Thyroid gland (tissue), 4 donors: Measurements from ENCODE around the gene WDR91. TPM values are rescaled to one million over a fixed set of nuclear protein-coding genes. Genes with fewer than 3 reads are reported as not detected.
"Not testable (repeated sequence)": the region's sequence is repeated elsewhere in the genome, so short reads cannot be mapped to it uniquely, and the experiment has no call there.

Source experiments
- DNase-seq, 2 donors: peaks; one replicate each; pipeline ENCODE4 v3.0.0-alpha.2; 2019
- H3K27ac ChIP-seq, 3 donors: fragments of 200-600 bp; sonication (generic); 1 replicate in 2 of 3; 2 replicates in 1 of 3; pipeline ENCODE4 v1.5.1; 2016 to 2019; ENCODE audit warnings: mild to moderate bottlenecking in 1 of 3, moderate library complexity in 1 of 3
- H3K27me3 ChIP-seq: fragments of 200-600 bp; sonication (generic); one replicate; pipeline ENCODE4 v1.5.1; 2019
- H3K36me3 ChIP-seq, 2 donors: fragments of 200-600 bp; sonication (generic); one replicate each; pipeline ENCODE4 v1.5.1; 2016 to 2019
- H3K4me1 ChIP-seq, 2 donors: fragments of 200-600 bp; sonication (generic); one replicate each; pipeline ENCODE4 v1.5.1; 2017 to 2019
- H3K4me3 ChIP-seq, 3 donors: fragments of 200-600 bp; sonication (generic); replicated peaks in 1 of 3; 1 replicate in 2 of 3; 2 replicates in 1 of 3; pipeline ENCODE4 v1.5.1; 2016; ENCODE audit warnings: mild to moderate bottlenecking in 1 of 3
- H3K9me3 ChIP-seq: fragments of 200-600 bp; sonication (generic); one replicate; pipeline ENCODE4 v1.5.1; 2017
- POLR2A ChIP-seq, 2 donors: fragments of 450-650 bp; IDR thresholded peaks; one replicate each; pipeline ENCODE4 v1.6.1; 2017; ENCODE audit warnings: antibody characterized with exemption in 2 of 2, mild to moderate bottlenecking in 2 of 2, moderate library complexity in 1 of 2
- WGBS, 2 donors: methylation state at CpG; one replicate each; pipeline ENCODE4 v1.1.5; 2017; 5-methylcytosine and 5-hydroxymethylcytosine counted together
- intact Hi-C: fragments of 100-400 bp; cut with DNase I; formaldehyde crosslinking; loops from one replicate; pipeline ENCODE4 v1.15.1; 2023
- total RNA-seq, 4 donors: library from RNA; depleted of rRNA; stranded (reverse); fragments of >200 nt; gene quantifications; one replicate each; pipeline ENCODE4 v1.2.3, GENCODE V29; 2016
- TF ChIP-seq, protein P1 (sequence below), 6 experiments: fragments of 200-600 bp in 3 of 6; fragments of 450-650 bp in 3 of 6; sonication (generic) in 3 of 6; IDR thresholded peaks; one replicate each; pipeline ENCODE4 v1.5.1; 2016 to 2019; ENCODE audit warnings: antibody characterized with exemption in 6 of 6, mild to moderate bottlenecking in 2 of 6, inconsistent platforms in 1 of 6, moderate library complexity in 1 of 6

The WDR91 gene
- total RNA-seq, 4 donors from 2014 or later: 8.4 to 34.4 (median 9.1) TPM

DNA sequence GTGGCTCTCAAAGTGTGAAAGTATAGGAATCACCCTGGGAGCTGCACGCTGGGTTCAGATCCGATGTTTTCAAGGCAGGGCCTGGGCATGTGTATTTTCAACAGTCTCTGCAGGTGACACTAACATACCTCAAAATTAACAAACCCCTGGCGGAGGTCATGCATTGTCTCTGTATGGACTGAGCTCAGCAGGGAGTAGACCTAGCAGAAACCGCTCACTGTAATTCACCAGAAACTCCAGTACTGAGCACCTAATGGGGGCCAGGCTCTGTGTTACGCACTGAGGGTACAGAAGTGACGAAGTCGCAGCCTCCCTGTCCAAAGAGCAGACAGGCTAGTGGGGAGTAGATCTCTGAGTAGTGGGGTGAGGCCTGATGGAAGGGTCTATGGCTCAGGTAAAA is 27.9 kb upstream of the WDR91 start:
- H3K4me3 ChIP-seq: no peak overlapping the region
- no peak overlapping the region for H3K27ac ChIP-seq
- no peak for TF ChIP-seq POLR2A (IDR thresholded peaks at IDR 0.05)
- TF ChIP-seq, protein P1, sequence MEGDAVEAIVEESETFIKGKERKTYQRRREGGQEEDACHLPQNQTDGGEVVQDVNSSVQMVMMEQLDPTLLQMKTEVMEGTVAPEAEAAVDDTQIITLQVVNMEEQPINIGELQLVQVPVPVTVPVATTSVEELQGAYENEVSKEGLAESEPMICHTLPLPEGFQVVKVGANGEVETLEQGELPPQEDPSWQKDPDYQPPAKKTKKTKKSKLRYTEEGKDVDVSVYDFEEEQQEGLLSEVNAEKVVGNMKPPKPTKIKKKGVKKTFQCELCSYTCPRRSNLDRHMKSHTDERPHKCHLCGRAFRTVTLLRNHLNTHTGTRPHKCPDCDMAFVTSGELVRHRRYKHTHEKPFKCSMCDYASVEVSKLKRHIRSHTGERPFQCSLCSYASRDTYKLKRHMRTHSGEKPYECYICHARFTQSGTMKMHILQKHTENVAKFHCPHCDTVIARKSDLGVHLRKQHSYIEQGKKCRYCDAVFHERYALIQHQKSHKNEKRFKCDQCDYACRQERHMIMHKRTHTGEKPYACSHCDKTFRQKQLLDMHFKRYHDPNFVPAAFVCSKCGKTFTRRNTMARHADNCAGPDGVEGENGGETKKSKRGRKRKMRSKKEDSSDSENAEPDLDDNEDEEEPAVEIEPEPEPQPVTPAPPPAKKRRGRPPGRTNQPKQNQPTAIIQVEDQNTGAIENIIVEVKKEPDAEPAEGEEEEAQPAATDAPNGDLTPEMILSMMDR (IDR thresholded peaks at IDR 0.05): no peak
- no peaks in the 10 kb centered on the region for H3K9me3 ChIP-seq
- H3K4me1 ChIP-seq: no peaks in the 10 kb centered on the region
- intact Hi-C loops: no loop called here
- H3K36me3 ChIP-seq: no peaks in the 10 kb centered on the region
- no peak for DNase-seq
- WGBS, 2 donors: 91 to 95% methylated on average over 7 of the region's 7 CpGs
- H3K27me3 ChIP-seq: no peaks in the 10 kb centered on the region

DNA sequence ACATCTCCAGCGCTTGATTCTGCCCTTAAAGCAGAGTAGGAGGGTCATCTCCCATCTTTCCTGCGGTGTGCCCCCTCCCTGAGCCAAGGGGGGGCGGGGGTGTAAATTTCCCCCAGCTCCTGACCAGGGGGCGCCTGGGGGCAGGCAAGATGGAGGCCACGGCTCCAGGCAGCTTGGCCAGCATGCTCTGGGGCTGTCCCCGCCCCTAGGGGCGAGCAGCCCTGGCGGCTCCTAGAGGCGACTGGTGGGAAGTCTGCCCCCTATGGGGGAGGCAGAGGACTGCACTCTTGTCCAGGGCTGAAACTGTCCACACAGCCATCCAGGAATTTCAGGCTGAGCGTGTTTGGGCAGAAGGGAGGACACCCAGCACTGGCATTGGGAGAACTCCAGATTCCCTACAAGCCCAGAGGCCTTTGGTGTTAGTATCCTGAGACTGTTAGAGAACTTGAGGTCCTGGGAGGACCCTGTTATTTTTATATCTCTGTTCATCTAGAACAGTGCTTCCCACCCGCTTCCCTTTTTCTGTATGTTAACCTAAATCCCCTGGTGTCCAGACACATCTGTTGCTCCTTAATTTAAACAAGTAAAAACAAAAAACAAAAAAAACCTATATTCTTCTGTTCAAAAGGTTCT is 26.9 kb upstream of the WDR91 start:
- Histone ChIP-seq H3K36me3 (no peaks in the 10 kb centered on the region), H3K9me3 (no peaks in the 10 kb centered on the region), H3K27ac (no peak overlapping the region), H3K27me3 (no peaks in the 10 kb centered on the region), H3K4me3 (no peak overlapping the region), H3K4me1 (no peaks in the 10 kb centered on the region)
- intact Hi-C loops: no loop called here
- TF ChIP-seq, protein P1 (IDR thresholded peaks at IDR 0.05): no peak
- TF ChIP-seq POLR2A (IDR thresholded peaks at IDR 0.05): no peak
- no peak for DNase-seq
- 95 to 97% methylated on average over 3 to 5 of the region's 11 CpGs for WGBS, 2 donors

DNA sequence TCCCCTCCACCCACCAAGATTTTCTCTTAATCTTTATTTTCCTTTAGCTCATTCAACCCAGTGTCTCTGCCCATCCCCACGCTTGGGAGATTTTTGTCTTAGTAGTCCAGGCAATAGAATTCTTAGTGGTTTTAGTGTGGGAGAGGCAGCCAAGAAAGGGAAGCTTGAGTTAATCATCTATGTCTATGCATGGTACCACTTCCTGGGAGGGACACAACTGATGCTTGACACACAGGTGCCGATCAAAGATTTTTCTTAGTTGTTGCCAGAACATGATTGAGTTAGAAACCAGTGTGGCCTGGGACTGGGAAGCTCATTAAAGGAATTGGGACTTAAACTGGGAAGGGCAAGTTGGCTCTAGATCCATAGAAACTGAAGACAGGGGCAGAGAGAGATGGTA is 25.4 kb upstream of the WDR91 start:
- no peak overlapping the region for H3K27ac ChIP-seq
- H3K9me3 ChIP-seq: no peaks in the 10 kb centered on the region
- H3K27me3 ChIP-seq: no peaks in the 10 kb centered on the region
- WGBS, 2 donors: 84 to 92% methylated on average over 2 of the region's 2 CpGs
- intact Hi-C loops: no loop called here
- H3K4me1 ChIP-seq: no peaks in the 10 kb centered on the region
- no peaks in the 10 kb centered on the region for H3K36me3 ChIP-seq
- TF ChIP-seq, protein P1 (IDR thresholded peaks at IDR 0.05): no peak
- TF ChIP-seq POLR2A (IDR thresholded peaks at IDR 0.05): no peak
- DNase-seq: no peak
- H3K4me3 ChIP-seq: no peak overlapping the region

DNA sequence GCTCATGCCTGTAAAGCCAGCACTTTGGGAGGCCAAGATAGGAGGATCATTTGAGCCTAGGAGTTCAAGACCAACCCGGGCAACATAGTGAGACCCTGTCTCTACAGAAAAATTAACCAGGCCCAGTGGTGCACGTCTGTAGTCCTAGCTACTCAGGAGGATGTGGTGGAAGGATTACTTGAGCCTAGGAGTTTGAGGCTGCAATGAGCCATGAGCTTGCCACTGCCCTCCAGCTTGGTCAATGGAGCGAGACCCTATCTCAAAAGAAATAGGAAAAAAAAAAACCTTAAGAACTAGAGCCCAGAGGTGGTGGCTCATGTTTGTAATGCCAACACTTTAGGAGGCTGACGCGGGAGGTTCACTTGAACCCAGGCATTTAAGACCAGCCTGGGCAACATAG is 24.5 kb upstream of the WDR91 start:
- no peaks in the 10 kb centered on the region for H3K36me3 ChIP-seq
- no peak overlapping the region for H3K4me3 ChIP-seq
- no peaks in the 10 kb centered on the region for H3K27me3 ChIP-seq
- no peaks in the 10 kb centered on the region for H3K4me1 ChIP-seq
- intact Hi-C loops: no loop called here
- 82 to 91% methylated on average over 5 of the region's 5 CpGs for WGBS, 2 donors
- no peaks in the 10 kb centered on the region for H3K9me3 ChIP-seq
- DNase-seq: no peak
- no peak for TF ChIP-seq POLR2A (IDR thresholded peaks at IDR 0.05)
- TF ChIP-seq, protein P1 (IDR thresholded peaks at IDR 0.05): no peak
- H3K27ac ChIP-seq: no peak overlapping the region

DNA sequence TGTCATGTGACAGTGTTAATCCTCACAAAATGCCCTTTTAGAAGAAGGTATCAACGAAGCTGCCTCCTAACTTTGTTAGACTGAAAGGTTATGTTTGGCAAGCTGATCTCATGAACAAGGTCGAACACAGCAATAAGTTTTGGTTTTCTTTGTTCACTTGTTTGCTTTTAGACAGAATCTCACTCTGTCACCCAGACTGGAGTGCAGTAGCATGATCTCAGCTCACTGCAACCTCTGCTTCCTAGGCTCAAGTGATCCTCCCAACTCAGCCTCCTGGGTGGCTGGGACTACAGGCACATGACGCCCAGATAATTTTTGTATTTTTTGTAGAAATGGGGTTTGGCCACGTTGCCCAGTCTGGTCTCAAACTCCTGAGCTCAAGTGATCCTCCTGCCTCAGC is 23.4 kb upstream of the WDR91 start:
- Histone ChIP-seq H3K27me3 (no peaks in the 10 kb centered on the region), H3K9me3 (no peaks in the 10 kb centered on the region), H3K4me3 (no peak overlapping the region), H3K27ac (no peak overlapping the region), H3K36me3 (no peaks in the 10 kb centered on the region), H3K4me1 (no peaks in the 10 kb centered on the region)
- intact Hi-C loops: no loop called here
- 73 to 75% methylated on average over 4 of the region's 4 CpGs for WGBS, 2 donors
- no peak for DNase-seq
- TF ChIP-seq, protein P1 (IDR thresholded peaks at IDR 0.05): no peak
- TF ChIP-seq POLR2A (IDR thresholded peaks at IDR 0.05): no peak

DNA sequence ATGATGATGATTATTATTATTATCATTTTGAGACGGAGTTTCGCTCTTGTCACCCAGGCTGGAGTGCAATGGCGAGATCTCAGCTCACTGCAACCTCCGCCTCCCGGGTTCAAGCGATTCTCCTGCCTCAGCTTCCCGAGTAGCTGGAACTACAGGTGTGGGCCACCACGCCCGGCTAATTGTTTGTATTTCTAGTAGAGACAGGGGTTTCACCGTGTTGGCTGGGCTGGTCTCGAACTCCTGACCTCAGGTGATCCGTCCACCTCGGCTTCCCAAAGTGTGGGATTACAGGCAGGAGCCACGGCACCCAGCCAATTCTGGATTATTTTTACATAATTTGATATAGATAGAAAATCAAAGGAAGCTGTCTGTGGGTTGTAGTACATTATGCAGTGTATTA is 22.8 kb upstream of the WDR91 start:
- H3K9me3 ChIP-seq, DNase-seq, H3K4me1 ChIP-seq, H3K36me3 ChIP-seq, H3K4me3 ChIP-seq, H3K27me3 ChIP-seq, intact Hi-C loops, H3K27ac ChIP-seq: not testable (repeated sequence)
- WGBS, 2 donors: 93 to 94% methylated on average over 14 of the region's 14 CpGs
